ENCODE results near the gene LTA4H.

GRCh38 chr12:96014943-96015599, 20.3 kb downstream of the LTA4H start:
- no peak for TF ChIP-seq CTCF (IDR thresholded peaks at IDR 0.05)
- no peak for TF ChIP-seq POLR2A (IDR thresholded peaks at IDR 0.05)
